ENCODE measurements around the gene TATDN2.
A peak's percentile ranks its signal among the peaks of the same experiment; 100 is the strongest.
"Not testable (repeated sequence)": the region's sequence is repeated elsewhere in the genome, so short reads cannot be mapped to it uniquely, and the experiment has no call there.

Gene TATDN2

DNA sequence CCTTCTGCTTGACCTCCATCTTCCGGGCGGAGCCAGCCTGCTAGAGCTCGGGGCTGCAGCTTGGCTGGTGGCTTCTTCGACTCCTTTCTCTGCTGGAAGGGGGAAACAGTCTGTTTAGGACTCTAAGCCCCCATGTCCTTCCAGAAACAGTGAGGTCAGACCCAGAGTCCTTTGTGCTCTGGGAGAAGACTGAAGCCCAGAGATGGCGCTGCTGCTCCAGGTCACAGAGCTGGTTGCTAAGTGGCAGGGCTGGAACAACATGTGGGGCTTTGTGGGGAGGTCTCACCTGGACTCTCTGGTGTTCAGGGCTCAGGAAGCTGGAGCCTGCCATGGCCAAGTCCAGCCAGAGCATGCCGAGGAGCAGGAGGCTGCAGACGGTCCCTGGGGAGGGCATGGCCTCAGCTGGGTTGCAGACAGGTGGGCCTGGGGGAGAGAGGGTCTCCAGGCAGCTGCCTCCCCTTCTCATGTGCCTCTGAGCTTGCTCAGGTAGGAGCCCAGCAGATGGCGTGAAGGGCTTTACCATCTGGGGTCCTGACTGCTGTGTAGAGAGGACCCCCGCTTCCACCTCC, 41.6 kb downstream of the TATDN2 start:
- Mint-ChIP-seq H3K27ac (no peak overlapping the region), H3K9me3 (no peaks in the 10 kb centered on the region), H3K27me3 (no peaks in the 10 kb centered on the region), H3K4me3 (no peak overlapping the region), H3K4me1 (peaks cover 22% of the 10 kb centered on the region), H3K36me3 (peaks cover 8% of the 10 kb centered on the region)

GRCh38 chr3:10290481-10291176, 42.4 kb downstream of the TATDN2 start:
- peaks cover 15% of the 10 kb centered on the region for H3K4me1 Mint-ChIP-seq
- H3K36me3 Mint-ChIP-seq: peaks cover 6% of the 10 kb centered on the region

DNA sequence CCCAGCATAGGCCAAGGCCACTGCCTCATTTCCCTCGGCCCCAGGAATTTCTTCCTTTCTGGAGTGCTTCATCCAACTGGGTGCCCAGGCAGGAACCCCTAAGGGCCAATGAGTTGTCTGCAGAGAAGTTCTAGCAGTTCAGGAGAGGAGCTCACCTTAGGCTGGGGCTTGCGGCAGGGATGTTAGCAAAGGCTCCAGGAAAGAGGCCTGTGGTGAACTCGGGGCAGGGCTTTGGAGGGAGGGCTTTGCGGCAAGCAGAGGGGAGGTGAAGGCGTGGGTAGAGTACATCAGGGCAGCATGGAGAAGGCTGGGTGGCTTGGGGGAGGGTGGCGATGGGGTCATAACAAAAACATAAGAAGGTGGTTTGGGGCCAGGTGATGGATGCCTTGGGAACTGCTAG, 43.4 kb downstream of the TATDN2 start:
- peaks cover 7% of the 10 kb centered on the region for H3K36me3 Mint-ChIP-seq
- H3K4me3 Mint-ChIP-seq: no peak overlapping the region
- H3K9me3 Mint-ChIP-seq: no peaks in the 10 kb centered on the region
- H3K4me1 Mint-ChIP-seq: peaks cover 12% of the 10 kb centered on the region
- H3K27ac Mint-ChIP-seq: no peak overlapping the region
- H3K27me3 Mint-ChIP-seq: no peaks in the 10 kb centered on the region

More at GRCh38 chr3:10290481-10291176, 42.4 kb downstream of the TATDN2 start:
- H3K27ac Mint-ChIP-seq: no peak overlapping the region
- H3K4me3 Mint-ChIP-seq: no peak overlapping the region
- H3K27me3 Mint-ChIP-seq: no peaks in the 10 kb centered on the region
- H3K9me3 Mint-ChIP-seq: no peaks in the 10 kb centered on the region

GRCh38 chr3:10292505-10293419, 44.5 kb downstream of the TATDN2 start, which contains the start of gene GHRL:
GHRL (minus strand) TSS chr3:10292947; CDS start chr3:10290180, 2,767 bp downstream.
- Mint-ChIP-seq H3K27me3 (no peaks in the 10 kb centered on the region), H3K27ac (peak within 1 kb of the TSS; percentile 13), H3K9me3 (no peaks in the 10 kb centered on the region), H3K4me1 (peaks cover 7% of the 10 kb centered on the region), H3K36me3 (peaks cover 6% of the 10 kb centered on the region), H3K4me3 (no peak within 1 kb of the TSS)

GRCh38 chr3:10294030-10294586, 45.8 kb downstream of the TATDN2 start:
- no peaks in the 10 kb centered on the region for H3K27me3 Mint-ChIP-seq
- H3K4me1 Mint-ChIP-seq: peaks cover 10% of the 10 kb centered on the region
- H3K36me3 Mint-ChIP-seq: peaks cover 6% of the 10 kb centered on the region
- H3K27ac Mint-ChIP-seq: no peak overlapping the region
- H3K9me3 Mint-ChIP-seq: no peaks in the 10 kb centered on the region
- H3K4me3 Mint-ChIP-seq: no peak overlapping the region

DNA sequence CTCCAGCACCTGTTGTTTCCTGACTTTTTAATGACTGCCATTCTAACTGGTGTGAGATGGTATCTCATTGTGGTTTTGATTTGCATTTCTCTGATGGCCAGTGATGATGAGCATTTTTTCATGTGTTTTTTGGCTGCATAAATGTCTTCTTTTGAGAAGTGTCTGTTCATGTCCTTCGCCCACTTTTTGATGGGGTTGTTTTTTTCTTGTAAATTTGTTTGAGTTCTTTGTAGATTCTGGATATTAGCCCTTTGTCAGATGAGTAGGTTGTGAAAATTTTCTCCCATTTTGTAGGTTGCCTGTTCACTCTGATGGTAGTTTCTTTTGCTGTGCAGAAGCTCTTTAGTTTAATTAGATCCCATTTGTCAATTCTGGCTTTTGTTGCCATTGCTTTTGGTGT, 49.8 kb downstream of the TATDN2 start:
- not testable (repeated sequence) for H3K27ac Mint-ChIP-seq, H3K27me3 Mint-ChIP-seq, H3K9me3 Mint-ChIP-seq, H3K4me3 Mint-ChIP-seq
- H3K36me3 Mint-ChIP-seq: peaks cover 14% of the 10 kb centered on the region
- peaks cover 12% of the 10 kb centered on the region for H3K4me1 Mint-ChIP-seq

GRCh38 chr3:10299175-10299574, 50.9 kb downstream of the TATDN2 start:
- Mint-ChIP-seq H3K4me1 (peaks cover 12% of the 10 kb centered on the region), H3K27ac (no peak overlapping the region), H3K9me3 (no peaks in the 10 kb centered on the region), H3K36me3 (peaks cover 14% of the 10 kb centered on the region), H3K4me3 (no peak overlapping the region), H3K27me3 (no peaks in the 10 kb centered on the region)

DNA sequence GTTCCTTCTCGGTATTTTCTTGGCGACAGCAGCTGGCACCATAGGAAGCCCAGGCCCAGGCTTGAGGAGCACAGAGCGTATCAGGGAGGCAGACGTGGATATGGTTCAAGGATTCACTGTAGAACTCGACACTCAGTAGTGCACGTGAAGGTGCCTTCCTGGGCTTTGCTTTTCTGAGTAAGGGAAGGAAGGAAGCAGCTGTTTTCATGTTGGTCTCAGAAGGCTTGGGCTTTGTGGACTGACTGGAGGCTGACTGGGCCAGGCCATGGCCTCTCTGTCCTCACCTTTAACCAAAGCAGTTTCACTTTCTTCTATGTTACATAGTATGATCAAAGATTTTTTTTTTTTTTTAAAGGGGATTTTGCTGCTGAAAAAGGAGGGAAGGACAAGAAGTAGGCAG, 51.4 kb downstream of the TATDN2 start:
- peaks cover 14% of the 10 kb centered on the region for H3K36me3 Mint-ChIP-seq
- no peaks in the 10 kb centered on the region for H3K9me3 Mint-ChIP-seq
- peak overlapping the region; percentile 82 for H3K27ac Mint-ChIP-seq
- H3K4me1 Mint-ChIP-seq: peaks cover 12% of the 10 kb centered on the region
- no peak overlapping the region for H3K4me3 Mint-ChIP-seq
- no peaks in the 10 kb centered on the region for H3K27me3 Mint-ChIP-seq

DNA sequence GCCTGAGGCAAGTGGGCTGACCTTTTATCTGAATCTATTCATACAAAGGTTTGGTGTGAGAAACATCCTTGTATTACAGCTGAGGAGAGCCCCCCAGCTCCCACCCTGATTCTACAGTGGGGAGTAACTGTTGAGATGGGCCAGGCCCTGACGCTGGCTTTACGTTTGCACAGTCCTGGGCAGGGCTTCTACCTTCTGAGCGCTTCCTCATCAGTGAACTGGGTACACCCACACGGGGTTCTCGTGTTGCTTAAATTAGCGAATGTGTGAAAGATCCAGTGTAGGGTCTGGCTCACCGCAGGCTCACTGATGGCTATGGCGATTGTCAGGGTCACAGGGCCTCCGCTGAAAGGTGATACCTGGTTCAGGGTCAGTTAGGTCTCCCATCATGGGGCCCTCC, 51.8 kb downstream of the TATDN2 start:
- H3K27me3 Mint-ChIP-seq: no peaks in the 10 kb centered on the region
- peaks cover 14% of the 10 kb centered on the region for H3K36me3 Mint-ChIP-seq
- H3K27ac Mint-ChIP-seq: no peak overlapping the region

GRCh38 chr3:10303105-10303504, 54.8 kb downstream of the TATDN2 start:
- H3K9me3 Mint-ChIP-seq: no peaks in the 10 kb centered on the region
- peaks cover 12% of the 10 kb centered on the region for H3K36me3 Mint-ChIP-seq
- H3K27me3 Mint-ChIP-seq: no peaks in the 10 kb centered on the region
- H3K4me1 Mint-ChIP-seq: peaks cover 12% of the 10 kb centered on the region
- H3K4me3 Mint-ChIP-seq: no peak overlapping the region
- H3K27ac Mint-ChIP-seq: no peak overlapping the region

More for the DNA sequence above, 51.8 kb downstream of the TATDN2 start:
- Mint-ChIP-seq H3K4me3 (no peak overlapping the region), H3K4me1 (peaks cover 12% of the 10 kb centered on the region), H3K9me3 (no peaks in the 10 kb centered on the region)

DNA sequence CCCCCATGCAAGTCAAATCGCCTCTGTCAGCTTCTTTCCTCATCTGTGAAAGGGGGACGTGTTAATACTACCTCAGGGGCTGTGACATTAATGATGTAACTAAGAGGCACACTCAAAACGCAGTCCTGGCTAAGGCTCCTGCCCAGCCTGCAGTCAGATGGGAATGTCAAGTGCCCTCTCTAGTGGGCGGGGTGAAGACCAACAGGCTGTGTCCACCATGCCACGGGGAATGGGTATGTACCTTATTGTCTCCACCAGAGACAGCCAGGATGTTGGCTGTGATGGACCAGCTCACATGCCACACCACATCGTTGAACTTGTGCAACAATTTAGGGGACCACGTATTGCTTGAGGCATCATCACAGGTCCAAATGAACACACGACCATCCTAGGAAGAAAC, 55.5 kb downstream of the TATDN2 start:
- peaks cover 15% of the 10 kb centered on the region for H3K36me3 Mint-ChIP-seq
- H3K4me1 Mint-ChIP-seq: peaks cover 12% of the 10 kb centered on the region
- no peaks in the 10 kb centered on the region for H3K9me3 Mint-ChIP-seq
- H3K27me3 Mint-ChIP-seq: no peaks in the 10 kb centered on the region
- no peak overlapping the region for H3K4me3 Mint-ChIP-seq
- H3K27ac Mint-ChIP-seq: peak overlapping the region; percentile 12

DNA sequence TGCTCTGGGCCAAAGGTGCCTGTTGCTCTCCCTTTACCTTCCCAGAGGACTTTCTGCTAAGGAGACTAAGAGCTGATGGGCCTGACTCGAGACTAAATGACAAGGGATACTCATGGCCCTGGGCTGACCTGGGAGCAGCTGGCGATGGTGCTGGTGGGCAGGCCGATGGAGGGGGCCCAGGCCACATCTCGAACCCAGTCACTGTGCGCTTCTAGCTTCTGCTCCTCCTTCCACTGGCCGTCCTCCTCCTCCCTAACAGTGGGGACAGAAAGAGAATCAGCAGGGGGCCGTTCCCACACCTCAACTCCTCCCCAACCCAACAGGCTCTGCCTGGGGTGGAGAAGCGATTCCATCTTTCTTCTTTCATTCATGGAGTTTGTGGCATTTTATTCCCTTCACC, 56.6 kb downstream of the TATDN2 start:
- H3K4me1 Mint-ChIP-seq: peaks cover under 1% of the 10 kb centered on the region
- no peaks in the 10 kb centered on the region for H3K27me3 Mint-ChIP-seq
- no peak overlapping the region for H3K4me3 Mint-ChIP-seq
- H3K27ac Mint-ChIP-seq: peak overlapping the region; percentile 19
- H3K36me3 Mint-ChIP-seq: peaks cover 14% of the 10 kb centered on the region
- H3K9me3 Mint-ChIP-seq: no peaks in the 10 kb centered on the region

DNA sequence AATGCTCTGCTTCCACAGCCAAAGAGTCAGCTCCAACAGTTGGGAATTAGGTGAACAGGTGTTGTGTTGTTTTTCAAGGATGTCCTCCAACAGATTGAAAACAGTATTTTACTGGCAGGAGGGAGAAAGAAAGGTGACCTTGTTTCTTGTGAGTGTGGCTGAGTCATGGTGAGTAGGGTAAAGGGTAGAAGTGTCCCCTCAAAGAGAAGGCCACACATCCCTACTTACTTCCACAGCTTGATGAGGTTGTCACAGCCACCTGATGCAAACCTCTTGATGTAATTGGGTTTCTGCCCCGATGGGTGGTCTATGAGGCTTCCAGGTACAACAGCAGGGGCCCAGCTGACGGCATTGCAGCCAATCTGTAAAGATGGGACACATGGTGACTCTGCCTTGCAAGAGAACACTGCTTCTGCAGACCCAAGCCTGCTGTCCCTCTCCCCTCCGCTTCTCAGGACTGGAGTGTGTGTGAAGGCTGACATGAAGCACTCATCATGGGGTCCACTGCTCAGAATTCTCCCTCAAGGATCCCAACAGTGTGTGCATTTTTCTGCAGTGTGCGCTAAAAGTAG, 57.2 kb downstream of the TATDN2 start:
- no peak overlapping the region for H3K4me3 Mint-ChIP-seq
- peak overlapping the region; percentile 11 for H3K27ac Mint-ChIP-seq
- H3K27me3 Mint-ChIP-seq: no peaks in the 10 kb centered on the region

GRCh38 chr3:10306156-10306555, 57.9 kb downstream of the TATDN2 start:
- Mint-ChIP-seq H3K27me3 (no peaks in the 10 kb centered on the region), H3K4me1 (no peaks in the 10 kb centered on the region), H3K9me3 (no peaks in the 10 kb centered on the region), H3K27ac (peak overlapping the region; percentile 39), H3K36me3 (peaks cover 16% of the 10 kb centered on the region), H3K4me3 (no peak overlapping the region)

More for the DNA sequence above, 57.2 kb downstream of the TATDN2 start:
- no peaks in the 10 kb centered on the region for H3K4me1 Mint-ChIP-seq
- no peaks in the 10 kb centered on the region for H3K9me3 Mint-ChIP-seq
- peaks cover 15% of the 10 kb centered on the region for H3K36me3 Mint-ChIP-seq

DNA sequence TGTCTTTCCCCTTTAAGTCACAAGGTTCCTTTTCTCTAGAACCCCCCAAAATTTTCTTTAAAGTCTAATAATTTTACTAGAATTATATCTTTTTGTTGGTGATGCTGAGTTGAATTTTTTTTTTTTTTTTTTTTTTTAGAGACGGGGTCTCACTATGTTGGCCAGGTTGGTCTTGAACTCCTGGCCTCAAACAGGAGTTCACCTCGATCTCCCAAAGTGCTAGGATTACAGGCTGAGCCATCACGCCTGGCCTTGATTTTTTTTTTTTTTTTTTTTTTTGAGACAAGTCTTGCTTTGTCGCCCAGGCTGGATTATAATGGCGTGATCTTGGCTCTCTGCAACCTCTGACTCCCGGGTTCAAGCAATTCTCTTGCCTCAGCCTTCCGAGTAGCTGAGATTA, 60.4 kb downstream of the TATDN2 start:
- Mint-ChIP-seq H3K27ac (no peak overlapping the region), H3K36me3 (peaks cover 17% of the 10 kb centered on the region), H3K27me3 (no peaks in the 10 kb centered on the region), H3K4me1 (peaks cover 3% of the 10 kb centered on the region), H3K9me3 (no peaks in the 10 kb centered on the region), H3K4me3 (no peak overlapping the region)

All from activated naive CD4-positive, alpha-beta T cell treated with anti-CD3 and anti-CD28 coated beads, Interleukin-2, amount 50 U/mL, for 24 hours (primary cell).